Endothelial cell of umbilical vein (primary cell): ENCODE data around the gene SLC52A1.
A peak's percentile ranks its signal among the peaks of the same experiment; 100 is the strongest.

Experiments used
- EZH2 ChIP-seq: IDR thresholded peaks from 2 replicates; pipeline ENCODE4 v1.6.1; 2012; ENCODE audit warnings: borderline replicate concordance, low read depth, mild to moderate bottlenecking, moderate library complexity, low read length, inconsistent platforms; ENCODE audit not compliant: severe bottlenecking
- FOS ChIP-seq: IDR thresholded peaks from 2 replicates; pipeline ENCODE4 v1.6.1; 2011; ENCODE audit warnings: mild to moderate bottlenecking, low read length, moderate library complexity, borderline replicate concordance; ENCODE audit not compliant: insufficient read depth
- GATA2 ChIP-seq: IDR thresholded peaks from 2 replicates; pipeline ENCODE4 v1.7.0; 2011; ENCODE audit warnings: low read depth, mild to moderate bottlenecking, moderate library complexity, mixed read lengths, low read length; ENCODE audit not compliant: insufficient read length, insufficient read depth
- JUN ChIP-seq: IDR thresholded peaks from 2 replicates; pipeline ENCODE4 v1.6.1; 2011; ENCODE audit warnings: borderline replicate concordance, low read depth; ENCODE audit not compliant: insufficient read length, insufficient read depth
- MYC ChIP-seq: IDR thresholded peaks from one replicate; pipeline ENCODE4 v1.6.1; 2011; ENCODE audit warnings: mild to moderate bottlenecking, low read depth, low read length
- POLR2A ChIP-seq: IDR thresholded peaks from 2 replicates; pipeline ENCODE4 v1.6.1; 2012; ENCODE audit warnings: low read depth, mild to moderate bottlenecking, control low read depth, low read length
- POLR2AphosphoS5 ChIP-seq: IDR thresholded peaks from 2 replicates; pipeline ENCODE4 v1.6.1; 2012; ENCODE audit warnings: low read depth, mild to moderate bottlenecking, control low read depth, low read length, moderate library complexity; ENCODE audit not compliant: insufficient read depth
- TF ChIP-seq, protein P1 (sequence below): IDR thresholded peaks from 2 replicates; pipeline ENCODE4 v1.6.1; 2011; ENCODE audit not compliant: insufficient read depth, insufficient read length
- TF ChIP-seq, protein P2 (sequence below), 2 donors: IDR thresholded peaks; 1 replicate in 1 of 2; 2 replicates in 1 of 2; pipeline ENCODE4 v1.5.1; 2011; ENCODE audit warnings: low read length in 2 of 2, mild to moderate bottlenecking in 2 of 2, moderate library complexity in 2 of 2, control low read depth in 1 of 2, inconsistent platforms in 1 of 2, low read depth in 1 of 2; ENCODE audit not compliant: insufficient read depth in 1 of 2; ENCODE audit errors: extremely low read depth in 1 of 2

DNA sequence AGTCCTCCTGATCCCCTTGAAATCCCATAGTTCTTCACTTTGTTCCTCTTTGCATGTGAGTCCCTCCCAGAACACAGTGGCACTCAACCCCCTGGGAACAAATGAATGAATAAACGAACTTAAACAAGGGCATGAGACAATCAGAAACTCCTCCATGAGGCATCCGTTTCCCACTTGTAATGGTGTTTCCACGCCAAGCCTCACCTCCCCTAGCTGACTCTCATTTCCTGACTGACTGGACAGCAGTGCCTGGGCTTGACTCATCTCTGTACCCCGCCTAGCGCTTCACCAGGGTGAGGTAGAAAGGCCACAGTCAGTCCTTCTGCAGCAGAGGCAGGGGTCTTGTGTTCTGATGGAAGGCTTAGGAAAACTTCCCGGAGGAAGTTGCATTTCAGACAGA lies 23.3 kb downstream of the SLC52A1 start:
- TF ChIP-seq, protein P1, sequence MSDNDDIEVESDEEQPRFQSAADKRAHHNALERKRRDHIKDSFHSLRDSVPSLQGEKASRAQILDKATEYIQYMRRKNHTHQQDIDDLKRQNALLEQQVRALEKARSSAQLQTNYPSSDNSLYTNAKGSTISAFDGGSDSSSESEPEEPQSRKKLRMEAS: no peak
- TF ChIP-seq, protein P2, sequence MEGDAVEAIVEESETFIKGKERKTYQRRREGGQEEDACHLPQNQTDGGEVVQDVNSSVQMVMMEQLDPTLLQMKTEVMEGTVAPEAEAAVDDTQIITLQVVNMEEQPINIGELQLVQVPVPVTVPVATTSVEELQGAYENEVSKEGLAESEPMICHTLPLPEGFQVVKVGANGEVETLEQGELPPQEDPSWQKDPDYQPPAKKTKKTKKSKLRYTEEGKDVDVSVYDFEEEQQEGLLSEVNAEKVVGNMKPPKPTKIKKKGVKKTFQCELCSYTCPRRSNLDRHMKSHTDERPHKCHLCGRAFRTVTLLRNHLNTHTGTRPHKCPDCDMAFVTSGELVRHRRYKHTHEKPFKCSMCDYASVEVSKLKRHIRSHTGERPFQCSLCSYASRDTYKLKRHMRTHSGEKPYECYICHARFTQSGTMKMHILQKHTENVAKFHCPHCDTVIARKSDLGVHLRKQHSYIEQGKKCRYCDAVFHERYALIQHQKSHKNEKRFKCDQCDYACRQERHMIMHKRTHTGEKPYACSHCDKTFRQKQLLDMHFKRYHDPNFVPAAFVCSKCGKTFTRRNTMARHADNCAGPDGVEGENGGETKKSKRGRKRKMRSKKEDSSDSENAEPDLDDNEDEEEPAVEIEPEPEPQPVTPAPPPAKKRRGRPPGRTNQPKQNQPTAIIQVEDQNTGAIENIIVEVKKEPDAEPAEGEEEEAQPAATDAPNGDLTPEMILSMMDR (IDR thresholded peaks at IDR 0.05; ENCODE audit: extremely low read depth in 1 of 2, insufficient read depth in 1 of 2, low read depth in 1 of 2, low read length in 2 of 2): no peak
- TF ChIP-seq MYC: no peak
- no peak for TF ChIP-seq POLR2A
- TF ChIP-seq EZH2: no peak
- TF ChIP-seq POLR2AphosphoS5: no peak
- TF ChIP-seq JUN: no peak
- TF ChIP-seq GATA2: no peak
- peak; percentile 78 for TF ChIP-seq FOS
